ENCODE measurements around the gene PIWIL1. TPM values are rescaled to one million over a fixed set of nuclear protein-coding genes. Genes with fewer than 3 reads are reported as not detected.

The PIWIL1 gene
- total and polyA plus RNA-seq, 2 donors (not counting 1 experiment from before 2014, with no cell fraction given), result not detected

GRCh38 chr12:130371296-130371695, 33.6 kb downstream of the PIWIL1 start:
- no peaks in the 10 kb centered on the region for H4K20me1 ChIP-seq (ENCODE audit: control insufficient read depth, extremely low read depth, insufficient read depth, low read length)
- H3K4me3 ChIP-seq (replicated peaks in 1 of 4; ENCODE audit: control extremely low read depth in 1 of 4, insufficient read depth in 1 of 4, low read depth in 3 of 4, low read length in 4 of 4), result no peak overlapping the region
- H2AFZ ChIP-seq (ENCODE audit: low read length), result no peak overlapping the region
- H3K4me2 ChIP-seq (ENCODE audit: extremely low read depth, insufficient read depth, low read length), result no peak overlapping the region
- no peaks in the 10 kb centered on the region for H3K27me3 ChIP-seq (ENCODE audit: control insufficient read depth, insufficient read depth, low read length)
- H3K9me3 ChIP-seq (ENCODE audit: control insufficient read depth, insufficient read depth, low read depth, low read length), result no peaks in the 10 kb centered on the region
- H3K4me1 ChIP-seq (ENCODE audit: control insufficient read depth, extremely low read depth, insufficient read depth, low read length), result no peaks in the 10 kb centered on the region
- H3K9ac ChIP-seq (ENCODE audit: insufficient read depth, low read length), result no peak overlapping the region
- no peak for TF ChIP-seq EZH2 (IDR thresholded peaks at IDR 0.05; ENCODE audit: low read length, missing control alignments)
- no peak for TF ChIP-seq CTCF (conservative IDR thresholded peaks at IDR 0.05 in 1 of 2, IDR thresholded peaks at IDR 0.05 in 1 of 2; ENCODE audit: low read depth in 1 of 2, low read length in 2 of 2)
- H3K36me3 ChIP-seq (ENCODE audit: control insufficient read depth, insufficient read depth, low read length), result no peaks in the 10 kb centered on the region
- no peak overlapping the region for H3K27ac ChIP-seq (ENCODE audit: insufficient read depth, low read length)
- no peak for DNase-seq (ENCODE audit: low read depth in 2 of 2)
- no peaks in the 10 kb centered on the region for H3K79me2 ChIP-seq (ENCODE audit: control insufficient read depth, insufficient read depth, low read length)

- no peak overlapping the region for H3K9ac ChIP-seq (ENCODE audit: insufficient read depth, low read length)
- no peaks in the 10 kb centered on the region for H3K27me3 ChIP-seq (ENCODE audit: control insufficient read depth, insufficient read depth, low read length)
- H3K9me3 ChIP-seq (ENCODE audit: control insufficient read depth, insufficient read depth, low read depth, low read length), result no peaks in the 10 kb centered on the region
- H3K4me3 ChIP-seq (replicated peaks in 1 of 4; ENCODE audit: control extremely low read depth in 1 of 4, insufficient read depth in 1 of 4, low read depth in 3 of 4, low read length in 4 of 4), result no peak overlapping the region
- TF ChIP-seq CTCF (conservative IDR thresholded peaks at IDR 0.05 in 1 of 2, IDR thresholded peaks at IDR 0.05 in 1 of 2; ENCODE audit: low read depth in 1 of 2, low read length in 2 of 2) (no peak), EZH2 (IDR thresholded peaks at IDR 0.05; ENCODE audit: low read length, missing control alignments) (no peak)
- H2AFZ ChIP-seq (ENCODE audit: low read length), result no peak overlapping the region
- H3K4me1 ChIP-seq (ENCODE audit: control insufficient read depth, extremely low read depth, insufficient read depth, low read length), result no peaks in the 10 kb centered on the region
- no peak overlapping the region for H3K27ac ChIP-seq (ENCODE audit: insufficient read depth, low read length)
- H3K79me2 ChIP-seq (ENCODE audit: control insufficient read depth, insufficient read depth, low read length), result no peaks in the 10 kb centered on the region
- H4K20me1 ChIP-seq (ENCODE audit: control insufficient read depth, extremely low read depth, insufficient read depth, low read length), result no peaks in the 10 kb centered on the region
- H3K4me2 ChIP-seq (ENCODE audit: extremely low read depth, insufficient read depth, low read length), result no peak overlapping the region
- DNase-seq (ENCODE audit: low read depth in 2 of 2), result no peak
- no peaks in the 10 kb centered on the region for H3K36me3 ChIP-seq (ENCODE audit: control insufficient read depth, insufficient read depth, low read length)
Observed at GRCh38 chr12:130372936-130373335, 35.2 kb downstream of the PIWIL1 start.

GRCh38 chr12:130374083-130374482, 36.4 kb downstream of the PIWIL1 start:
- TF ChIP-seq CTCF (conservative IDR thresholded peaks at IDR 0.05 in 1 of 2, IDR thresholded peaks at IDR 0.05 in 1 of 2; ENCODE audit: low read depth in 1 of 2, low read length in 2 of 2) (no peak), EZH2 (IDR thresholded peaks at IDR 0.05; ENCODE audit: low read length, missing control alignments) (no peak)
- Histone ChIP-seq H3K9ac (ENCODE audit: insufficient read depth, low read length) (no peak overlapping the region), H3K4me1 (ENCODE audit: control insufficient read depth, extremely low read depth, insufficient read depth, low read length) (no peaks in the 10 kb centered on the region), H3K79me2 (ENCODE audit: control insufficient read depth, insufficient read depth, low read length) (no peaks in the 10 kb centered on the region), H3K4me2 (ENCODE audit: extremely low read depth, insufficient read depth, low read length) (no peak overlapping the region), H3K4me3 (replicated peaks in 1 of 4; ENCODE audit: control extremely low read depth in 1 of 4, insufficient read depth in 1 of 4, low read depth in 3 of 4, low read length in 4 of 4) (no peak overlapping the region), H4K20me1 (ENCODE audit: control insufficient read depth, extremely low read depth, insufficient read depth, low read length) (no peaks in the 10 kb centered on the region), H3K27me3 (ENCODE audit: control insufficient read depth, insufficient read depth, low read length) (no peaks in the 10 kb centered on the region), H3K36me3 (ENCODE audit: control insufficient read depth, insufficient read depth, low read length) (no peaks in the 10 kb centered on the region), H3K9me3 (ENCODE audit: control insufficient read depth, insufficient read depth, low read depth, low read length) (no peaks in the 10 kb centered on the region), H3K27ac (ENCODE audit: insufficient read depth, low read length) (no peak overlapping the region), H2AFZ (ENCODE audit: low read length) (no peak overlapping the region)
- DNase-seq (ENCODE audit: low read depth in 2 of 2), result no peak

Data from fibroblast of lung (primary cell).